GM19351 (cell line): ENCODE measurements around the gene ACBD5.
A peak's percentile ranks its signal among the peaks of the same experiment; 100 is the strongest.

Source experiments
- ATAC-seq: cut with Tn5 transposase; IDR thresholded peaks from one replicate; pipeline ENCODE4 v1.9.1; 2021; ENCODE audit warnings: mild to moderate bottlenecking, moderate library complexity; ENCODE audit not compliant: unreplicated experiment

ACBD5 gene

DNA sequence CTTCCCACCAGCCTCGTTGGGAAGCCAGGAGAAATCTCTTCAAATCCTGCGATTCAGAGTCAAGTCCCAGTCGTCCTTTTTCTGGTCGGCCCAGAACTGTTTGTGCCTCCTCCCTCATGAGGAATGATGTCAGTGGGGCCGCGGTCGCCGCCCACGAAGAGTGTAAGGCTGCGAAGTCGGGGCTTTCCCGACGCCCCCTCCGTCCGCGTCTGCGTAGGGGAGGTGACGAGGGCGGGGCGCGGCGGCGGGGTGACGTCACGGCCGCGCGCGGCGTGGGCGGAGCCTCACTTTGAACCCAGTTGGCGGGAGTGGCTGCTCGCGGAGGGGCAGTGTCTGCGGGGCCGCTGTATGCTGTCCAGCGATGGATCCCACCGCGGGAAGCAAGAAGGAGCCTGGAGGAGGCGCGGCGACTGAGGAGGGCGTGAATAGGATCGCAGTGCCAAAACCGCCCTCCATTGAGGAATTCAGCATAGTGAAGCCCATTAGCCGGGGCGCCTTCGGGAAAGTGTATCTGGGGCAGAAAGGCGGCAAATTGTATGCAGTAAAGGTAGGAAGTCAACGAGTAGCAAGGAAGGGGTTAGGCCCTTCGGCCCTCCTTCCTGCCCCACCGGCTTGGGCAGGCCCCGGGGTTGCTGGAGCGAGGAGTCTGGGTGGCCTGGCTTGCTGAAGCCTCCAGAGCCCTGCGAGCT, 85.4 kb downstream of the ACBD5 start, which contains the start of gene MASTL:
TSS of gene MASTL (plus strand) at position 287 of the 689 bp plus-strand sequence. CDS start at position 362, 75 bp downstream.
- ATAC-seq = peak; percentile 73

GRCh38 chr10:27153845-27154193, 86.8 kb downstream of the ACBD5 start:
- peak; percentile 3 for ATAC-seq

GRCh38 chr10:27153329-27153728, 87.3 kb downstream of the ACBD5 start:
- ATAC-seq = no peak

DNA sequence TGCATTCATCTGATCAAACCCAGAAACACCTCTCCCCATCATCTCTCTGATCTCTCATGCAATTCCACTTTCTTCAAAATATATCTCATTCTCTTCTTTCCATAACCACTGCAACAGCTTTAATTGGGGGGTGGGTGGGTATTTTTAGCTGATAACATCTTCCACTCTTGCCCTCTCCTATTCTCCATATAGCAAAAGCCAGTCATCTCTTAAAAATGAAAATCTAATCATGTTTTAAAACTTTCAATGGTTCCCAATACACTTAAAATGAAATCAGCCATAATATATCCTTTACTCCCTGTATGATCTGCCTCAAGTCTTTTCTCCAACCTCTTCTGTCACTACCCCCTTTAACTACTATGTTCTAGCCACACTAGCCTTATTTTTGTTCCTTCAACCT, 87.9 kb downstream of the ACBD5 start:
- no peak for ATAC-seq

DNA sequence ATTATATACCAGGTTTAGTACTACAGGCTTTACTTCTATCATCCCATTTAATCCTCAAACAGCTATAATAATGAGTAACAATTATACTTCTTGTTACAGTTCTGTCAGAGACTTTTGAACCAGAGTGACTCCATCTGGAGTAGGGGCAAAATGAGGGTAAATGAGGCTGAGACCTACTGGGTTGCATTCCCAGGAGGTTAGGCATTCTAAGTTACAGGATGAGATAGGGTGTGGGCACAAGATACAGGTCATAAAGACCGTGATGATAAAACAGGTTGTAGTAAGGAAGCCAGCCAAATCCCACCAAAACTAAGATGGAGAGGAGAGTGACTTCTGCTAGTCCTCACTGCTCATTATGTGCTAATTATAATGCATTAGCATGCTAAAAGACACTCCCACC, 90.3 kb downstream of the ACBD5 start:
- no peak for ATAC-seq

DNA sequence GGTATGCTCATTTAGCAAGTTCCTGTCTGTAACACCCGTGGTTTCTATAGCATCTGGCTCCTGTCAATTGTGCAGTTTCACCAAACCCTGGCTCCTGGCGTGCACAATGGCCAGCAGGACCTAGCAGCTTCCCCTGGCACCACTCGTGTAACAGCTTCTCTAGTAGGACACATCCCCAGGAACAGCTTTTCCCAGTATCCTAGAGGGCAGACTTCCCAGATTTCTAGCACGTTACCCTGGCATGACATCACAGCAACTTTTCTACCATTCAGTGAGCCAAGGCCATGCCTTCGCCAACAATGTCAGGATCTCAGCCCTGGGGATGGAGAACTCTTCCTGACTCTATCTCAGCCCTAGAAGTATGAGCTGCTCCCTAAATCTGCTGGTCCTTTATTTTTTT, 92.9 kb downstream of the ACBD5 start:
- no peak for ATAC-seq

GRCh38 chr10:27145937-27146336, 94.7 kb downstream of the ACBD5 start:
- no peak for ATAC-seq
